ENCODE data around the gene WDR54. TPM values are rescaled to one million over a fixed set of nuclear protein-coding genes. Genes with fewer than 3 reads are reported as not detected.

The WDR54 gene
- total and polyA plus RNA-seq, 10 of the 15 experiments (the other 5 are each of a cell fraction or from before 2014, with no cell fraction given), result 38.2 to 116 (median 89.1) TPM

DNA sequence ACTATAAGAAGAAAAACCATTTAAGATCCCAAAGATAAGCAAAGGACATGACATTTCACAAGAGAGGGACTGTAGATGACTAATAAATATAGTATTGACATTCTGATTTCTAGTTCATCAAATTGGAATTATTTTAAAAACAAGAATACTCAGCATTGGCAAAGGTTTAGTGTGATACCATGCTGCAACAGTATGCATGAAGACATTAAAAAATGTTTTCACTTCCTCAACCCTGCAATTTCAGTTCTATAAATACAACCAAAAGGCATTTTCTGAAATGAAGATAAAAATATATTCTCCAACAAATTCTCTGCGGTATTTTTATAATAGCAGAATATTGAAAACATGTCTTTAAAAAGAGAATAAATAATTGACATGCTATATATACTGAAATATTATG is 2.2 kb upstream of the WDR54 start (continued):
- TF ChIP-seq, protein P1, sequence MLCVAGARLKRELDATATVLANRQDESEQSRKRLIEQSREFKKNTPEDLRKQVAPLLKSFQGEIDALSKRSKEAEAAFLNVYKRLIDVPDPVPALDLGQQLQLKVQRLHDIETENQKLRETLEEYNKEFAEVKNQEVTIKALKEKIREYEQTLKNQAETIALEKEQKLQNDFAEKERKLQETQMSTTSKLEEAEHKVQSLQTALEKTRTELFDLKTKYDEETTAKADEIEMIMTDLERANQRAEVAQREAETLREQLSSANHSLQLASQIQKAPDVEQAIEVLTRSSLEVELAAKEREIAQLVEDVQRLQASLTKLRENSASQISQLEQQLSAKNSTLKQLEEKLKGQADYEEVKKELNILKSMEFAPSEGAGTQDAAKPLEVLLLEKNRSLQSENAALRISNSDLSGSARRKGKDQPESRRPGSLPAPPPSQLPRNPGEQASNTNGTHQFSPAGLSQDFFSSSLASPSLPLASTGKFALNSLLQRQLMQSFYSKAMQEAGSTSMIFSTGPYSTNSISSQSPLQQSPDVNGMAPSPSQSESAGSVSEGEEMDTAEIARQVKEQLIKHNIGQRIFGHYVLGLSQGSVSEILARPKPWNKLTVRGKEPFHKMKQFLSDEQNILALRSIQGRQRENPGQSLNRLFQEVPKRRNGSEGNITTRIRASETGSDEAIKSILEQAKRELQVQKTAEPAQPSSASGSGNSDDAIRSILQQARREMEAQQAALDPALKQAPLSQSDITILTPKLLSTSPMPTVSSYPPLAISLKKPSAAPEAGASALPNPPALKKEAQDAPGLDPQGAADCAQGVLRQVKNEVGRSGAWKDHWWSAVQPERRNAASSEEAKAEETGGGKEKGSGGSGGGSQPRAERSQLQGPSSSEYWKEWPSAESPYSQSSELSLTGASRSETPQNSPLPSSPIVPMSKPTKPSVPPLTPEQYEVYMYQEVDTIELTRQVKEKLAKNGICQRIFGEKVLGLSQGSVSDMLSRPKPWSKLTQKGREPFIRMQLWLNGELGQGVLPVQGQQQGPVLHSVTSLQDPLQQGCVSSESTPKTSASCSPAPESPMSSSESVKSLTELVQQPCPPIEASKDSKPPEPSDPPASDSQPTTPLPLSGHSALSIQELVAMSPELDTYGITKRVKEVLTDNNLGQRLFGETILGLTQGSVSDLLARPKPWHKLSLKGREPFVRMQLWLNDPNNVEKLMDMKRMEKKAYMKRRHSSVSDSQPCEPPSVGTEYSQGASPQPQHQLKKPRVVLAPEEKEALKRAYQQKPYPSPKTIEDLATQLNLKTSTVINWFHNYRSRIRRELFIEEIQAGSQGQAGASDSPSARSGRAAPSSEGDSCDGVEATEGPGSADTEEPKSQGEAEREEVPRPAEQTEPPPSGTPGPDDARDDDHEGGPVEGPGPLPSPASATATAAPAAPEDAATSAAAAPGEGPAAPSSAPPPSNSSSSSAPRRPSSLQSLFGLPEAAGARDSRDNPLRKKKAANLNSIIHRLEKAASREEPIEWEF (IDR thresholded peaks at IDR 0.05; ENCODE audit: insufficient replicate concordance, low read depth, low read length), result no peak
- peak; percentile 79 for TF ChIP-seq SPI1 (IDR thresholded peaks at IDR 0.05; ENCODE audit: borderline replicate concordance, insufficient read depth, low read depth, low read length)
- no peak for TF ChIP-seq RFX5 (IDR thresholded peaks at IDR 0.05; ENCODE audit: low read depth, low read length)
- no peak for TF ChIP-seq HDGF (IDR thresholded peaks at IDR 0.05)
- TF ChIP-seq, protein P2, sequence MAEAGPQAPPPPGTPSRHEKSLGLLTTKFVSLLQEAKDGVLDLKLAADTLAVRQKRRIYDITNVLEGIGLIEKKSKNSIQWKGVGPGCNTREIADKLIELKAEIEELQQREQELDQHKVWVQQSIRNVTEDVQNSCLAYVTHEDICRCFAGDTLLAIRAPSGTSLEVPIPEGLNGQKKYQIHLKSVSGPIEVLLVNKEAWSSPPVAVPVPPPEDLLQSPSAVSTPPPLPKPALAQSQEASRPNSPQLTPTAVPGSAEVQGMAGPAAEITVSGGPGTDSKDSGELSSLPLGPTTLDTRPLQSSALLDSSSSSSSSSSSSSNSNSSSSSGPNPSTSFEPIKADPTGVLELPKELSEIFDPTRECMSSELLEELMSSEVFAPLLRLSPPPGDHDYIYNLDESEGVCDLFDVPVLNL (IDR thresholded peaks at IDR 0.05; ENCODE audit: low read depth, low read length), result no peak
- no peak for TF ChIP-seq SREBF2 (IDR thresholded peaks at IDR 0.05; ENCODE audit: low read length)
- peak; percentile 58 for TF ChIP-seq MEF2B (IDR thresholded peaks at IDR 0.05; ENCODE audit: partially characterized antibody, poor library complexity, severe bottlenecking)
- TF ChIP-seq, protein P3, sequence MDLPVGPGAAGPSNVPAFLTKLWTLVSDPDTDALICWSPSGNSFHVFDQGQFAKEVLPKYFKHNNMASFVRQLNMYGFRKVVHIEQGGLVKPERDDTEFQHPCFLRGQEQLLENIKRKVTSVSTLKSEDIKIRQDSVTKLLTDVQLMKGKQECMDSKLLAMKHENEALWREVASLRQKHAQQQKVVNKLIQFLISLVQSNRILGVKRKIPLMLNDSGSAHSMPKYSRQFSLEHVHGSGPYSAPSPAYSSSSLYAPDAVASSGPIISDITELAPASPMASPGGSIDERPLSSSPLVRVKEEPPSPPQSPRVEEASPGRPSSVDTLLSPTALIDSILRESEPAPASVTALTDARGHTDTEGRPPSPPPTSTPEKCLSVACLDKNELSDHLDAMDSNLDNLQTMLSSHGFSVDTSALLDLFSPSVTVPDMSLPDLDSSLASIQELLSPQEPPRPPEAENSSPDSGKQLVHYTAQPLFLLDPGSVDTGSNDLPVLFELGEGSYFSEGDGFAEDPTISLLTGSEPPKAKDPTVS (IDR thresholded peaks at IDR 0.05; ENCODE audit: low read depth, low read length), result no peak
- TF ChIP-seq NRF1 (conservative IDR thresholded peaks at IDR 0.05; ENCODE audit: low read depth, low read length), result no peak
- no peak for TF ChIP-seq ESRRA (IDR thresholded peaks at IDR 0.05; ENCODE audit: low read length)
- TF ChIP-seq SUPT20H (IDR thresholded peaks at IDR 0.05; ENCODE audit: borderline replicate concordance, control insufficient read depth, low read depth, low read length), result no peak
- 0 out of 2 replicates have a peak, but pooled peaks have one; percentile 58 for TF ChIP-seq MEF2A (IDR thresholded peaks at IDR 0.05; ENCODE audit: insufficient read depth, low read depth, low read length)
- TF ChIP-seq NR2F1 (conservative IDR thresholded peaks at IDR 0.05), result no peak
- no peak for TF ChIP-seq STAT3 (IDR thresholded peaks at IDR 0.05; ENCODE audit: low read depth, low read length)
- peak; percentile 14; the same call in 1 of the 2 replicates for TF ChIP-seq JUNB (IDR thresholded peaks at IDR 0.05)
- TF ChIP-seq TCF3 (IDR thresholded peaks at IDR 0.05; ENCODE audit: borderline replicate concordance, insufficient read depth, low read depth, low read length), result no peak
- no peak for TF ChIP-seq ZNF217 (IDR thresholded peaks at IDR 0.05)
- TF ChIP-seq YY1 (IDR thresholded peaks at IDR 0.05; ENCODE audit: low read depth, low read length), result no peak
- TF ChIP-seq FOS (IDR thresholded peaks at IDR 0.05; ENCODE audit: borderline replicate concordance, extremely low read depth, insufficient read length), result no peak
- TF ChIP-seq, protein P4, sequence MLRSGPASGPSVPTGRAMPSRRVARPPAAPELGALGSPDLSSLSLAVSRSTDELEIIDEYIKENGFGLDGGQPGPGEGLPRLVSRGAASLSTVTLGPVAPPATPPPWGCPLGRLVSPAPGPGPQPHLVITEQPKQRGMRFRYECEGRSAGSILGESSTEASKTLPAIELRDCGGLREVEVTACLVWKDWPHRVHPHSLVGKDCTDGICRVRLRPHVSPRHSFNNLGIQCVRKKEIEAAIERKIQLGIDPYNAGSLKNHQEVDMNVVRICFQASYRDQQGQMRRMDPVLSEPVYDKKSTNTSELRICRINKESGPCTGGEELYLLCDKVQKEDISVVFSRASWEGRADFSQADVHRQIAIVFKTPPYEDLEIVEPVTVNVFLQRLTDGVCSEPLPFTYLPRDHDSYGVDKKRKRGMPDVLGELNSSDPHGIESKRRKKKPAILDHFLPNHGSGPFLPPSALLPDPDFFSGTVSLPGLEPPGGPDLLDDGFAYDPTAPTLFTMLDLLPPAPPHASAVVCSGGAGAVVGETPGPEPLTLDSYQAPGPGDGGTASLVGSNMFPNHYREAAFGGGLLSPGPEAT (IDR thresholded peaks at IDR 0.05; ENCODE audit: low read depth), result no peak

All from GM12878 (cell line).